GM18870 (cell line): Measurements from ENCODE around the gene ATP11C.
"Not testable (repeated sequence)": the region's sequence is repeated elsewhere in the genome, so short reads cannot be mapped to it uniquely, and the experiment has no call there.

ENCODE experiments used
- ATAC-seq: cut with Tn5 transposase; IDR thresholded peaks from one replicate; pipeline ENCODE4 v1.9.1; 2021; ENCODE audit warnings: moderate library complexity; ENCODE audit not compliant: unreplicated experiment

The ATP11C gene

GRCh38 chrX:139738581-139738980 lies 194.3 kb downstream of the ATP11C start:
- ATAC-seq, result no peak

GRCh38 chrX:139736151-139736550 lies 196.7 kb downstream of the ATP11C start:
- no peak for ATAC-seq

DNA sequence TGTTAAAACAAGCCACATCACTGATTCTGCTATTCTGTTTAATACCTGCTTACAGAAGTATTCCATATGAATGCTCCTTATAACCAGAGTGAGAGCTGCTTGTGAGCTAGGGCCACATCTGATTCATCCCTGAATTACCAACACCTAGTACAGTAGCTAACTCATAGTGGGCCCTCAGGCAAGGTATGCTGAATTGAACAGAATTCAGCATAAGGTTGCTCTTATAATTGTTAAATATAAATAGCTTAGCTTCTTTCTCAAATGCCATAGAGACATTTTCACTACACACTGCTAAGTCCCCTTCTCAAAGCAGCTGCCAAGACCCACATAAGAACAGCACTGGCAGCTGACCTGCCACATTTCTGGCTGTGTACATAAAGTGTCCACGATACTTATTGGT lies 197.9 kb downstream of the ATP11C start:
- no peak for ATAC-seq

- peak; percentile 96 for ATAC-seq
Observed at GRCh38 chrX:139725720-139726119, 207.1 kb downstream of the ATP11C start.

DNA sequence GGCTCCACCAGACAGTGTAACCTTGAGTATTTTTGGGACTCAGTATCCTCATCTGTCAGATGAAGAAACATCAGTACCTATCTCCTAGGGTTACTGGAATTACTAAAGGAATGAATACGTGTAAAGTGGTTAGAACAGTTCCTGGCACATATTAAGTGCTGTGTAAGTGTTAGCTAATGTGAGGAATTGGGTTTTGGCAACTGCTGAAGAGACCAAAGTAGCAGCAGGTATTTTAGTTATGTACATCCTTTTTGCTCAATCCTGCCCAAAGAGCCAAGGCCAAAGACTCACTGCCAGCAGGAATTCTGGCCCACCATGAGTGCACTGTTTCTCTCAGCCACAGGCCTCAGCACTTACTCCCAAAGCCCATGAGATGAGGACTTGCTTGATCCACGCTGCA lies 208.2 kb downstream of the ATP11C start:
- no peak for ATAC-seq

DNA sequence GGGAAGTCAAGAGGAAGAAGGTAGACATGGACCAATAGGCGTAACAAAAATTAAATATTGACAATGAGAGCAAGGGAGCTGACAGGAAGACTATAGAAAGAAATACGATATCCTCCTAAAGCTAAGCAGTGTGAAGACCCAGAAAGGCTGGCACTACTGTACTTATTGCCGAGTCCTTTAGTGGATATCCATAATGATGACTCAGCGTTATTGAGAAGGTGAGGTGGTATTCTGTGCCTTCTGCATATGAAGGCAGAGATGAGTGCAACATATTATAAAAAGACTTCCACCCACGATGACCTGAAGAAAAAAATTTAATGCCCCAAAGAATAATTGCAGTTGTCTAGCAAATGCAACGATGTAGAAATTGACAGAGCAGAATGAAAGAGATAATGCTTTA lies 211.9 kb downstream of the ATP11C start:
- ATAC-seq, result no peak

DNA sequence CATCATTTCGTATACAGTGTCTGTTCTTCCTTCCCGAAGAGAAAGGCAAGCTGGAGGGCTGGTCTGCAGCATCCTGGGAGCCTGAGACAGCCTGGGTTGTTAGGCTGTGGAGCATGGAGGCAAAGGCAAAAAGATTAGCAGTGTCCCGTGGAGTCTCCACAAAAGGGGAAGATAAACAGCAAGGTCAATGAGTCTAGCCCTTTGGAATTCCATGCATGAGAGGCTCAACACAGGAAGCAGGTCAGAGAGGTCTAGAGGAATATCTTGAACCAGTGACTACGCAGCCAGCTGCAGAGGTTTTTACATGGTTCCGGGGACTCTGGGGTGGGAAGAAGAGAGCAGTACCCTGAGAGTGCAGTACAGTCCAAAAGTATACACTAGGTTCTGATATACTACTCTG lies 212.7 kb downstream of the ATP11C start:
- no peak for ATAC-seq

DNA sequence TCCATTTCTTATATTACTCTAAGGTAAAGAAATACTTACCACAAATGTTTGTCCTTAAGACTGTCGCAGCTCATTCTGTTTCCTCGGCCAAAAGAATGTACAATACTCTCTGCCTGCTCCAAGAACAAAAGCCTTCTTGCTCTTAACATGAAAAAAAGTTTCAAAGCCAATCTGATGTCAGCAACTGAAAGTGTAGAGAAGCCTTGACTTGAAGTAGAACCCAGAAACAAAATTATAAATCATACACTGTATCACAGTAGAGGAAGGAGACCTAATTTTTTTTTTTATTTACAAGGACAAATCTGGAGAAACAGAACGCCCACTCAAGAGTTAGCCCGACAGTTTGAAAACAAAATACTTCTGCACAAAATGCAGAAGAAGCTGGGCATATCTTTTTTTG lies 224.8 kb downstream of the ATP11C start, which contains the start of gene MCF2:
TSS of gene MCF2 (minus strand) at position 101 of the 400 bp plus-strand sequence. CDS start 56,423 bp downstream, outside the sequence.
- no peak for ATAC-seq

GRCh38 chrX:139702658-139703057 lies 230.2 kb downstream of the ATP11C start:
- ATAC-seq, result no peak

GRCh38 chrX:139692908-139693307 lies 239.9 kb downstream of the ATP11C start:
- ATAC-seq, result no peak

GRCh38 chrX:139692506-139692849 lies 240.4 kb downstream of the ATP11C start:
- no peak for ATAC-seq

DNA sequence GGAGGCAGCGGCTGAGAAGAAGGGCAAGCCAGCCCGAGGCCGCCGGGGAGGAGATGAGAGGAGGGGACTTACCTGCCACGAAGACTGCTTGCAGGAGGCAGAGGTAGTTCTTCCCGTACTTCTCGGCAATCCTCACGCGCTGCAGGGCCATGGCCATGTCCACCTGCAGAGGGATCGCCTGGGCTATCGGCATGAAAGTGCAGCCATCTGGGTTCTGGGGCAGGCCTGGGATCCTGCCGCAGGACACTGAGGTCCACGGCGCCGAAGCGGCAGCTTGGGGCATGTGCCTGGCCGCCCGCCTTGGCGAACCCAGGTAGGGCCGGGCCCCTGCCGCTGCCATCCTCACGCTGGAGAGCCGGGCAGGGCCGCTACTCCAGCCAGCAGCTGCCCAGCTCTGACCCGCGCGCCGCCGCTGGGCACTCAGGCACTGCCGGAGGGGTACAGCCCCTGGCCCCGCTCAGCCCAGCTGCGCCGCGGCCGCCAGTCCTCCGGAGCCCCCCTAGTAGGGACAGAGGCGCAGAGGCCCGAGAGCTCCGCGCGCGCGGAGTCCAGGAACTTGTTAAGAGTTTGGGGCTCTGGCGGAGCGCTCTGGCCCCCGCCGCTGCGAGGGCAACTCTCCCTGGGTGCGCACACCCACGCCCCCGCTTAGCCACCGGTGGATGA lies 240.9 kb downstream of the ATP11C start:
- no peak for ATAC-seq

- no peak for ATAC-seq
Observed at GRCh38 chrX:139691493-139691842, 241.4 kb downstream of the ATP11C start.

DNA sequence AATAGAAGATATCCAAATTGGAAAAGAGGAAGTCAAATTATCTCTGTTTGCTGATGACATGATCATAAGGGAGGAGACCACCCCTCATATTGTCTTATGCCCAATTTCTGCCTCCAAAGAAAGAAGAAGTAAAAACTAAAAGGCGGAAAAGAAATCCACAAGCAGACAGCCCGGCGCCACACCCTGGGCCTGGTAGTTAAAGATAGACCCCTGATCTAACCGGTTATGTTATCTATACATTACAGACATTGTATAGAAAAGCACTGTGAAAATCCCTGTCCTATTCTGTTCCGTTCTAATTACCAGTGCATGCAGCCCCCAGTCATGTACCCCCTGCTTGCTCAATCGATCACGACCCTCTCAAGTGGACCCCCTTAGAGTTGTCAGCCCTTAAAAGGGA lies 247.7 kb downstream of the ATP11C start:
- not testable (repeated sequence) for ATAC-seq

GRCh38 chrX:139680356-139680755 lies 252.5 kb downstream of the ATP11C start:
- no peak for ATAC-seq
